ENCODE data around the gene WNK2. TPM values are rescaled to one million over a fixed set of nuclear protein-coding genes. Genes with fewer than 3 reads are reported as not detected.

WNK2 gene
- total RNA-seq, 1 donor from 2014 or later: 2.7 TPM

DNA sequence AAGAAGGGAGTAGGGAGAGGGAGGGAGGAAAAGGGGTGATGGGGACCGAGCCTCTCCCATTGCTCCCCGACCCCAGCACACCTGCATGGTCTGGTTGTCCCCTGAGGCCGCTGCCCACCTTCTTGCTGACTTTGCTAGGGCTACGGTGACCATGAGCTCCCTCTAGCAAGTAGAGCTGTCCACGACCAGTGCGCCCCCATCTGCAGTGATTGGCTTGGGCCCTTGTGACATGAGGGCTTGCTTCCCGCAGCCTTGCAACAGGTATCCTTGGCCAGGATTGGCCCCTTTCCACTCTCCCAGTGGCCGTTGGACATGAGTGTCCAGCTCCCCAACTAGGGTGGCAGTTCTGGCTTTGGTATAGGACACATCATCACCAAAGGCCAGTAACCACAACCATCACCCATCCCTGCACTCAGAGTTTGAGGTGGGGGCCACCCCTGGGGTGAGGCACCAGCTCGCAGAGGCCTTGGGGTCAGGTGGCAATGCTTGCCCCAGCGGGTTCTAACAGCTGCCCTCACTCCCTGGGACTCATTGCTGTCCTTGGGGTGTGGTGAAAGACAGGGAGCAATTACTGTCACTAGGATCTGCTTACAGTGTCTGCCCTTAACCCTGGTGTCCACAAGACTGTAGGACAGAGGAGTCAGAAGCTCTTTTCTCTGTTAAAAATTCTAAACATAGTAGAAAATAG, 32.7 kb upstream of the WNK2 start:
- H3K4me3 Mint-ChIP-seq: no peak overlapping the region
- H3K4me1 Mint-ChIP-seq: peaks cover 43% of the 10 kb centered on the region
- no peaks in the 10 kb centered on the region for H3K27me3 Mint-ChIP-seq
- DNase-seq: no peak
- H3K27ac Mint-ChIP-seq: no peak overlapping the region
- peaks cover 21% of the 10 kb centered on the region for H3K36me3 Mint-ChIP-seq (ENCODE audit: low read depth)
- intact Hi-C loops (cut with micrococcal nuclease): no loop called here
- peaks cover 6% of the 10 kb centered on the region for H3K9me3 Mint-ChIP-seq

DNA sequence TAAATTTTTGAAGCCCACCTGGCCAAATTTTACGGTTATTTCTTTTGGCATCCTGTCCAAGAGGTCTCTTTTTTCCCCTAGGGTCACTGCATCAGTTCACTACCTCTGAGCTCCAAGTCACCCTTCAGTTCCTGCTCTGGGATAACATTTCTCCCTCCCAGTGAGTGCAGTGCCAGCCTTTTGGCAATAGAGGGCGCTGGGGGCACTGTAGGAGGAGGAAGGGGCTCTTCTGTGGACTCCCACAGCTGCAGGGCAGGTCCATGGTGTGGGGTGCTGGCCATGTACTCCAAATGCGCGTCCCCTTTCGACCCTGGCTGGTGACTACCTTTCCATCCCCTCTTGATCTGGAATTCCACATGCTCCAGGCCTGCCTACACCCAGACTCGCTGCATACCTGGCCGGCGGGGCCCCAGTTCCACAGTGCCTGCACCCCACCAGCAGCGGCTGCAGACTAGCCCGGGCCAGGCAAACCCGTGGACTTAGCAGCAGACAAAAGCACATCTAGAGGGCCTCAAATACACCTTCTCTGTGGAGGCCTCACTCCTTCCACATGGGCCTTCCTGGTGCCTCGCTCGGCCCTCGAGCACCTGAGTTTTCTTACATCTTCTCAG, 29.5 kb upstream of the WNK2 start:
- Mint-ChIP-seq H3K4me1 (peaks cover 31% of the 10 kb centered on the region), H3K9me3 (peaks cover 7% of the 10 kb centered on the region), H3K27ac (no peak overlapping the region), H3K27me3 (no peaks in the 10 kb centered on the region), H3K36me3 (ENCODE audit: low read depth) (peaks cover 3% of the 10 kb centered on the region), H3K4me3 (no peak overlapping the region)
- intact Hi-C loops (cut with micrococcal nuclease): no loop called here
- peak; percentile 83 for DNase-seq

DNA sequence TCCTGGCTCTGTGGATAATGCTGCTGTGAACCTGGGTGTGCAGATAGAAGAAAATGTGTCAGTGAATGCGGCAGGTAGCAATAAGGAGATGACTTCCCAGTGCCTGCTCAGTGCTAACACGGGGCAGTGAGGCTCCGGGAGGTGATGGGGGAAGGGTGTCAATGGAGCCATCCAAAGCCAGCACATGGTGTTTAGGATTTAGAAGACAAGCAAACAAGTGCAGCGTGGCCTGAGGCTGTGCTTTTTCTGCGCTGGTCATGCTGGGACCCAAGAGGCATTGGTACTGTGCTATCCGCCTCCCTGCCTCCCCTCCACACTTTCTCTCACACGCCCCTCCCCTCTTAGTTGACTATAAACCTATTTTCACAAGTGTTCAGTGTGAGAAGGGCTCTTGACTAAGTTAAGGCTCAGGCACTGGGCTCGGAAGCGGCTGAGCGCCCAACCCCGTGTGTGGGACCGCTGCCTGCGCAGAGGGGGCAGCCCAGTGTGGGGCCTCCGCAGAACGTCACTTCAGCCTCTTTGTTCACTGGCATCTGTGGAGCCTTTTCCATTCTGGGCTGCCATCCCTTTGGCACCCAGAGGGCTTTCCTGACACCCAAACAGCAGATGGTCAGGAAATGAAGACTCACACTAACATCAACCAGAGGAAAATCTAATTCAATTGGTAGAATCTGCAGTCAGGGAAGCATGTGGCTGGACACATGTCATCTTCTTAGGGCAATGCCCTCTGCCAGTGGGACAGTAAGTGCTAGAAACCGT, 28.0 kb upstream of the WNK2 start:
- intact Hi-C loops (cut with micrococcal nuclease): loop anchor here (1.0 to 5.0 kb wide), 3 partner anchors 10 to 411 kb away; no protein-coding TSS in a partner anchor
- Mint-ChIP-seq H3K4me1 (peaks cover 25% of the 10 kb centered on the region), H3K36me3 (ENCODE audit: low read depth) (peaks cover 3% of the 10 kb centered on the region), H3K27ac (peak overlapping the region; percentile 82), H3K4me3 (no peak overlapping the region), H3K9me3 (peaks cover 7% of the 10 kb centered on the region), H3K27me3 (no peaks in the 10 kb centered on the region)
- no peak for DNase-seq

DNA sequence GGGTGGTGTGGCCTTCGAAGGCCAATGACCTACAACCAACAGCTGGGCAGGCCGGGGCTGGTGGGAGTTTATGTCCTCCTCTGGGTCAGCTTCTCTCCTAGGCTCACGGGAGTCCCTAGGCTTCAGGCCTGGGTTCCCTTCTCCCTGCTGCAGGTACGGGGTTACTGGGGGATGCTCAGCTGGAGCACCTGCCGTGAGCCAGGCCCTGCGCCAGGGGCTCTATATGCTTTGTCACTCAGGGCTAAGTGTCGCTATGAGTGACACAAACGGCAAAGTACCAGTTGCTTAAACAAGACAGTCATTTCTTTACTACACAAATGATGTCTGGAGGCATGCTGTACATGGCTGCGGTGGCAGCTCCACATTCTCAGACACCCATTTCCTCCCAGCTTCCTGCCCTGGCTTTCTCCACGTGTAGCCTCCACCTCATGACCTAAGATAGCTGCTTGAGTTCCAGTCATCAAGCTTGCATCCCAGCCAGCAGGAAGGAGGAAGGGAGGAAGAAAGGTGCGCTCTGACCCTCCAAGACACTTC, 27.4 kb upstream of the WNK2 start:
- Mint-ChIP-seq H3K27me3 (no peaks in the 10 kb centered on the region), H3K36me3 (ENCODE audit: low read depth) (peaks cover 3% of the 10 kb centered on the region), H3K9me3 (peaks cover 7% of the 10 kb centered on the region), H3K27ac (peak overlapping the region; percentile 82), H3K4me1 (peaks cover 24% of the 10 kb centered on the region), H3K4me3 (no peak overlapping the region)
- intact Hi-C loops (cut with micrococcal nuclease): loop anchor here (1.0 to 5.0 kb wide), 3 partner anchors 10 to 411 kb away; no protein-coding TSS in a partner anchor
- peak; percentile 82 for DNase-seq

DNA sequence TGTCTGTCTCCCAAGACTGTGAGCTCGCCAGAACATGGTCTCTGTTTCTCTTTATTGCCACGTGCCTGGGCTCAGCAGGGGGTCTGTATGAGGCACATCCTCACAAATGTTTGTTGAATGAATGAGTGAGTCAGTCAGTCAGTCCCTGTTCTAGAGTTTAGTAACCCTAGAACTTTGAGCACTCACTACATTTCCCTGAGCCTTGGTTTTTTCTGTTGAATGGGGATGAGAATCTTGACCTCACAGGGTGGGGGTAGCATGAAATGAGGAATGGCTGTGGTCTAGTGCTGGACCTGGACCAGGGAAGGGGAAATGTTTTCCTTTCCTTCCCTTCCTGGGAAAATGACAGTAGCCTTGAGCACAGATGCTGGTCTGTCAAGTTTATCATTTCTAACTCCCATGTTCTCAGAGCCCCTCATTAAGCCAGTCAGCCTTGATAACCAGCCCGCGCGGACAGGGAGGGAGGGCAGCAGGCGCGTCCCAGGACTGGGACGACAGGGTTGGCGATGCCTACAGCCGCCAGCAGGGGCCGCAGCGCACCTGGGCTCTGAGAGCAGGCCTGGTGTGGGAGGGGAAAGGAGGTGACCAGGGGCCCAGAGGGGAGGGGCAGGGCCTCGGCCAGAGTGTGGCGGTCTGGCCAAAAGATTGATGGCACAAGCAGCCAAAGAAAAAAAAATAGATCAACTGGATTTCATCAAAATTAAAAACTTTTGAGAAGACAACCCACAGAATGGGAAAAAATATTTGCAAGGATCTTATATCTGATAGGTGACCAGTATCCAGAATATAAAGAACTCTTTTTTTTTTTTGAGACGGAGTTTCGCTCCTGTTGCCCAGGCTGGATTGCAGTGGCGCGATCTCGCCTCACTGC, 24.1 kb upstream of the WNK2 start:
- H3K27ac Mint-ChIP-seq: peak overlapping the region; percentile 73
- DNase-seq: peak; percentile 93
- peaks cover 21% of the 10 kb centered on the region for H3K4me1 Mint-ChIP-seq
- intact Hi-C loops (cut with micrococcal nuclease): loop anchor here (1.0 to 5.0 kb wide), 3 partner anchors 142 to 407 kb away; partner anchors contain the start of gene FAM120A
- H3K9me3 Mint-ChIP-seq: peaks cover 7% of the 10 kb centered on the region
- H3K4me3 Mint-ChIP-seq: no peak overlapping the region
- no peaks in the 10 kb centered on the region for H3K27me3 Mint-ChIP-seq
- peaks cover 3% of the 10 kb centered on the region for H3K36me3 Mint-ChIP-seq (ENCODE audit: low read depth)

DNA sequence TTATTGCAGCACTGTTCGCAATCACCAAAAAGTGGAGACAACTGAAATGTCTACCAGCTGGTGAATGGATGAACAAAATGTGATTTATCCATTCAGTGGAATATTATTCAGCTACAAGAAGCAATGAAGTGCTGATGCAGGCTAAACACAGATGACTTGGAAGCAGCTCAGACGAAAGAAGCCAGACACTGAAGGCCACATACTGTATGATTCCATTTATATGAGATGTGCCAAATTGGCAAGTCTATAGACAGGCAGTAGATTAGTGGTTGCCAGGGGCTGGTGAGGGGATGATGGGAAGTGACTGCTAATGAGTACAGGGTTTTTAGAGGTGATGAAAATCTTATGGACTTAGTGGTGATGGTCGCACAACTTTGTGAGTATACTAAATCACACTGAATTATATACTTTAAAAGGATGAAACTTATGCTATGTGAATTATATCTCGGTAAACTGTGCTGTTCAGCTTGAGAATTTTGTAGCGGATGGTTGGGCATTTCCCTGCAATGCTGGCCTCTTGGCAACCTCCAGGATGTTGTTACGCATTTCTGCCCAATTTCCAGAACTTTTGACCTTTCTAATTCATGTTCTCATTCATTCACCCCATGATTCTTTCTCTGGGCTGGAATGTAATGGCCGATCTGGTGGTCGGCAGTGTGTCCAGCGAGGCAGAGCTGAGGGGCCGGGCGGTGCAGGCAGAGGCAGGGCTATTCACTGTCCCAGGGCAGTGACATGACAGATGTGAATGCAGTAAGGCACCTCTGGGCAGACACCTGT, 22.0 kb upstream of the WNK2 start:
- Mint-ChIP-seq H3K4me1 (peaks cover 7% of the 10 kb centered on the region), H3K27me3 (no peaks in the 10 kb centered on the region), H3K9me3 (no peaks in the 10 kb centered on the region), H3K36me3 (ENCODE audit: low read depth) (no peaks in the 10 kb centered on the region), H3K4me3 (no peak overlapping the region), H3K27ac (no peak overlapping the region)
- DNase-seq: no peak
- intact Hi-C loops (cut with micrococcal nuclease): no loop called here

DNA sequence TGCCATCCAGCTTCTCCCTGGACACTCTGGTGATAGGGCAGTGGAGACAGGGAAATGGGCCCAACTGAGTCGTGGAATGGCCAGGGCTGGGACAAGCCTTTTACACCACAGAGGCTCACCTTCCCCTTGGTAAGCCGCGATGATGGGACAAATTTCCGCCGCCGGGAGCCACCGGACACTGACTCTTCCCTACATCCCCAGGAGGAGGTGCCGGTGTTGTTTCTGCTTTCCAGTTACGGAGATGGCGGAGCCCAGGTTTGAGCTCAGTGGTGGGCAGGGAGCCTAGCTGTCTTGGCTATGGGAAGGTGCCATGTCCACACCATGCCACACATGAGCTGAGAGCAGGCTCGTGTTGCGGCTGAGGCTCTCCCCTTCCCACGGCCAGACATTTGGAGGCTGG, 19.9 kb upstream of the WNK2 start:
- intact Hi-C loops (cut with micrococcal nuclease): no loop called here
- no peak overlapping the region for H3K4me3 Mint-ChIP-seq

DNA sequence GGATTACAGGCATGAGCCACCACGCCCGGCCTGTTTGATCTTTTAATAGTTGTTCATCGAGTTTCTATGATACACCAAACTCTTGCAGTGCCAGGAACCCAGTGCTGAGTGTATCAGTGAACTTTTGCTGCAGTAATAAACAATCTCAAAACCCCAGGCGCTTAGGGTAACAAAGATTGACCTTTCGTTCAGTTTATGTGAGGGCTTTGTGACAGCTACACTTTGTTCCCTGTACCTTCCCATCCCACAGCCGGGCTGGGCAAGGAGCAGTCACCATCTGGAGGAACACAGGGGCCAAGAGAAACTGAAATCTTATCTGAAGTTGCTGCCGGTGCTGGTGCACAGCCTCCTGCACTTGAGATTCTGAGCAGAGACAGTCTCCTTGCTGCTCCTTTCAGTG, 17.2 kb upstream of the WNK2 start:
- Mint-ChIP-seq H3K9me3 (no peaks in the 10 kb centered on the region), H3K4me3 (no peak overlapping the region), H3K4me1 (peaks cover 2% of the 10 kb centered on the region), H3K36me3 (ENCODE audit: low read depth) (no peaks in the 10 kb centered on the region), H3K27ac (no peak overlapping the region), H3K27me3 (peaks cover 5% of the 10 kb centered on the region)
- intact Hi-C loops (cut with micrococcal nuclease): no loop called here
- DNase-seq: no peak

More for the DNA sequence above, 19.9 kb upstream of the WNK2 start:
- Mint-ChIP-seq H3K4me1 (peaks cover 7% of the 10 kb centered on the region), H3K36me3 (ENCODE audit: low read depth) (no peaks in the 10 kb centered on the region), H3K27me3 (peaks cover 2% of the 10 kb centered on the region), H3K9me3 (no peaks in the 10 kb centered on the region), H3K27ac (no peak overlapping the region)
- DNase-seq: no peak

DNA sequence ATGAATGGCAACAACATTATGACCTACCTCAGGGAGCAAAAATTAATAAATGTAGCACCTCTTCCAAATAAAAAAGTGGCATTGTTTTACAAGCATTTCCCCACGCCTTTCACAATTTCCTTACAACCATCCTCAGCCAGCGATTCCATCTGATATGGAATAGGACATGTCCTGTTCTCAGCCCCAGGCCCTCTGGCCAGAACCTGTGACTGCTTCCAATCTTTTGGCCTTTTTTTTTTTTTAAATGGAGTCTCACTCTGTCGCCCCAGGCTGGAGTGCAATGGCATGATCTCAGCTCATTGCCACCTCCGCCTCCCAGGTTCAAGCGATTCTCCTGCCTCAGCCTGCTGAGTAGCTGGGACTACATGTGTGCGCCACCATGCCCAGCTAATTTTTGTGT, 16.8 kb upstream of the WNK2 start:
- H3K9me3 Mint-ChIP-seq: no peaks in the 10 kb centered on the region
- H3K36me3 Mint-ChIP-seq (ENCODE audit: low read depth): no peaks in the 10 kb centered on the region
- H3K27ac Mint-ChIP-seq: no peak overlapping the region
- no peak overlapping the region for H3K4me3 Mint-ChIP-seq
- H3K27me3 Mint-ChIP-seq: peaks cover 5% of the 10 kb centered on the region
- intact Hi-C loops (cut with micrococcal nuclease): no loop called here
- no peak for DNase-seq
- H3K4me1 Mint-ChIP-seq: peaks cover 2% of the 10 kb centered on the region

DNA sequence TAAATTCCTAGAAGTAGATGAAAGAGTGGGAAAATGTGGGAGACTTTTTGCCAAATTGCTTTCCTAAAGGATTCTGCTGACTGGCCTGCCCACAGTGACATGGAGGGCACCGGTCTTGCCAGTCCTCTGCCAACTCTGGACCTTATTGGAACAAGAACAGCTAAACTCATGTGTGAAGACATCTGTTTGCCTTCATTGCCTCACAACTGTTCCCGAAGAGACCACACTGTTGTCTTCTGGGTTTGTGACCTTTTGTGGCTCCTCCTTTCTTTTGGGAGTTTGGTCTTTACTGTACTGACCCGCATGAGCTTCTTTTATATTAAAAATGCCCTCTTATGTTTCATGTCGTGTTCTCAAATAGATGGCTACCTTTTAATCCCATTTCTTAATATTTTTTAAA, 16.1 kb upstream of the WNK2 start:
- H3K9me3 Mint-ChIP-seq: no peaks in the 10 kb centered on the region
- H3K4me3 Mint-ChIP-seq: no peak overlapping the region
- H3K27ac Mint-ChIP-seq: no peak overlapping the region
- peaks cover 5% of the 10 kb centered on the region for H3K27me3 Mint-ChIP-seq
- no peak for DNase-seq
- peaks cover 2% of the 10 kb centered on the region for H3K4me1 Mint-ChIP-seq
- no peaks in the 10 kb centered on the region for H3K36me3 Mint-ChIP-seq (ENCODE audit: low read depth)
- intact Hi-C loops (cut with micrococcal nuclease): no loop called here

DNA sequence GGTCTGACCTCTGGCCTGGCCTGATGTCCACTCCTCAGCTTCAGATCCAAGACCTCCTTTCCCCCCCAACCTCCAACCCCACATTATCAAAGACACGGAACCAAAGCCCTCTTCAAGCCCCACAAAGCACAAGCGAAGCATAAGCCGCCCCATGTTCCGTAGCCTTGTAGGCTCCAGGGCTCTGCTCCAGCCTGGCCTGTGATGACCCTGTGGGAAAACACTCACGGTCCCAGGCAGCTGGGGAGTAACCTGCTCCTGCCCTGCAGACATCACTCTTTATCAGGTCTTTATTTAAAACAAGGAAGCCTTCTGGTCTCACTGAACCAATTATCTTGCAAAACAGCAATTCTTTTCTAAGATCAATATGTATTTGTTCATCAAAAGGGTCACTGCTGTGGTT, 15.4 kb upstream of the WNK2 start:
- no peak for DNase-seq
- no peaks in the 10 kb centered on the region for H3K9me3 Mint-ChIP-seq
- peaks cover 5% of the 10 kb centered on the region for H3K27me3 Mint-ChIP-seq
- H3K36me3 Mint-ChIP-seq (ENCODE audit: low read depth): no peaks in the 10 kb centered on the region
- H3K27ac Mint-ChIP-seq: no peak overlapping the region
- intact Hi-C loops (cut with micrococcal nuclease): no loop called here
- no peak overlapping the region for H3K4me3 Mint-ChIP-seq
- peaks cover 2% of the 10 kb centered on the region for H3K4me1 Mint-ChIP-seq

DNA sequence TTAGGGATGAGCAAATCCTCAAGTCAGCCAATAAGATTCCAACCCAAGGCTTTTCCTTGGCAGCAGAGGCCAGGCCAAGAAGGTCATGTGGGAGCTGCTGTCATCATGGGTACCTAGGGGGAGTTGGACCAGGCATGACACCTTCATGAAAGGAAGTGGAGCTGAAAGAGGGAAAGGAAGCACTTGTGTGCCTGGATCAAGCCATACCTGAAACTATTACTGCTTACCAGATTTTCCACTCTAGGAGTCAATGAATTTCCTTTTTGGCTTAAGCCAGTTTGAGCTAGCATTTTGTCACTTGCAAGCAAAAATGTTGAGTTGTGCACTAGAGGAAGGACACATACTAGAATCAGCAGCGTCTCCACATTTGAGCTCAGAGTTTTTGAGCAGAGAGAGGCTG, 14.5 kb upstream of the WNK2 start:
- intact Hi-C loops (cut with micrococcal nuclease): no loop called here
- H3K27ac Mint-ChIP-seq: no peak overlapping the region

DNA sequence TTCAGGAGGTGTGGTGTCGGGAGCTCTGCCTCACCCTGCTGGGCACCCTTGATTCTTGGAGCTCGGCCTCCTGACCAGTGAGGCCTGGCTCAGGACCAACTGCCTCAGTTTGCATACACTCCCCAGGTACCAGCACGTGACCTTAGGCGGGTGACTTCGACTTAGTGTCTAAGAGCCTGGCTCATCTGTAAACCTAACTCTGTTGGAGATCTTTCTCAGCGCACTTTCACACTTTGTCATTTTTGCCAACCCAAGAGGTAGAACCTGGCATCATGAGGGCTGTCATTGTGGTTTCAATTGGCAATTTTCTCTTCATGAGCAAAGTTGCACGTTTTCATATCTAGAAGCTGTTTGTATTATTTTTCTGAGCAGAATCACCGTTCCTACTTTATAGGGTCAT, 13.4 kb upstream of the WNK2 start:
- peaks cover 2% of the 10 kb centered on the region for H3K4me1 Mint-ChIP-seq
- intact Hi-C loops (cut with micrococcal nuclease): no loop called here
- H3K4me3 Mint-ChIP-seq: no peak overlapping the region
- no peak overlapping the region for H3K27ac Mint-ChIP-seq
- H3K27me3 Mint-ChIP-seq: peaks cover 5% of the 10 kb centered on the region
- no peak for DNase-seq
- no peaks in the 10 kb centered on the region for H3K36me3 Mint-ChIP-seq (ENCODE audit: low read depth)
- no peaks in the 10 kb centered on the region for H3K9me3 Mint-ChIP-seq

More for the DNA sequence above, 14.5 kb upstream of the WNK2 start:
- Mint-ChIP-seq H3K9me3 (no peaks in the 10 kb centered on the region), H3K4me3 (no peak overlapping the region), H3K36me3 (ENCODE audit: low read depth) (no peaks in the 10 kb centered on the region), H3K4me1 (peaks cover 2% of the 10 kb centered on the region), H3K27me3 (peaks cover 5% of the 10 kb centered on the region)
- DNase-seq: no peak
